ENCODE measurements around the gene GEMIN5. TPM values are rescaled to one million over a fixed set of nuclear protein-coding genes. Genes with fewer than 3 reads are reported as not detected.
"Not testable (repeated sequence)": the region's sequence is repeated elsewhere in the genome, so short reads cannot be mapped to it uniquely, and the experiment has no call there.

Gene GEMIN5
- 14.9 TPM for total RNA-seq
- long read RNA-seq, full-length matches to known transcripts, result 3 of 15 reads
- long read RNA-seq, partial matches to known transcripts, result 10 of 15 reads
- long read RNA-seq, other reads (novel, unspliced or antisense), result 2 of 15 reads

DNA sequence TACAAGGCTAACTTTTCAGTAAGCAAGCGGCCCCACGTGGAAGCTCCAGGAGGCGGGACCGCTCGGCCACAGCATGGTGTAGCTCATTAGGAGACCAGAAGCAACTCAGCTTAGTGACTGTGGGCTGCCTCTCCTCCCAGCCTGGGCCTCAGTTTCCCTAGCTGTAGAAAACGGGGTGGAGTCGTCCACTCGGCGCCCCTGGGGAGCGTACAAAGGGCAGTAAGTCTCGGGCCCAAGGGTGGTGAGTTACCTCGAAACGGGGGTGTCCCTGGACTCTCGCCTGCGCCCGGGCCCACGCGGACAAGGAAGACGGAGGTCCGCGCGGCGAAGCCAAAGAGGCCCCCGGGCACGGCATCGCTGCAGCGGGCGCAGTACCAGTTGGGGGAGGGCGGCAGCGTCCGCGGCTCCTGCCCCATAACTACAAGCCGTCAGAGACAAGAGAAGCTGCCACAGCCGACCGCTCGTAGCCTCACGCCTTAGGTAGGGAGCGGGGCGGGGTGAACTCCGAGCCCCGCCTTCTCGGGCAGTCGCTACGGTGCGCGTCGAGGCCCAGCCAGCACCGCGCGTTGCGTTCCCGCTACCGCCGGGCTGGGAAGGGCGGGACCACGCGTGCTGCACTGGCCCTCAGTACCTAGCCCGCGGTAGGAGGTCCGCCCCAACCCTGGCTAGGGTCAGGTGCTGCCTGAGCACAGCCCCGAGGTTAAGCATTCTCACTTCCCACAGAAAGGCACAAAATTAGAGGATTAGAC is at the start of gene GEMIN5:
TSS of gene GEMIN5 (minus strand) at position 494 of the 749 bp plus-strand sequence. CDS start at position 416, 78 bp downstream.
- ATAC-seq (peak; percentile 95), DNase-seq (peak; percentile 92)
- intact Hi-C loops (cut with micrococcal nuclease), result no loop called here

GRCh38 chr5:154986151-154986550 is 48.1 kb upstream of the GEMIN5 start:
- ATAC-seq (no peak), DNase-seq (no peak)
- intact Hi-C loops (cut with micrococcal nuclease), result no loop called here

DNA sequence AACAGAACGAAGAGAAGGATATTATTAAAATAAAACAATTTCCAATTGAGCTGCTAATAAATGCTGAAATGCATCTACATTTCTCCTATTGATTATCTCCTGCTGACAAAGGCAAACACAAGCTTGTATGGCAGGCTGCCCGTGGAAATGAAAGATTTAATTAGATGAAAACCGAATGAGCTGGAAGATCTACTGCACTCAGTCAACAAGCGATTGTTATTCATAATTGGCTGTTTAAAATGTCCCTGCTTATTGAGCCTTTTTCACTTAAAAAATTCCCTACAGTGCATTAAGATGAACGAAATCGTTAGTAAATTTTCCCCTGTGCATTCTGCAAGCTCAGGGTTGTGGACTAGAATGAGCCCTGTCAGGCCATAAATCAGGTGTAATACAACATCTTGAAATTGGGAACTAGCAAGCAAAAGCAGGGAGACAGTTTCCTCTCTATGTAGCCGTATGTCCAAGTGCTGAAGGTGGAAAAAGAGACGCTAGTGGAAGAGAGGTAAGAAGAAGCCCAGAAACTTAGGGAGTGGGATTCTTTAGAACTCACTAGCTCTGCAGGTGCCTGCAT is 47.0 kb upstream of the GEMIN5 start:
- intact Hi-C loops (cut with micrococcal nuclease), result no loop called here
- ATAC-seq, result no peak
- no peak for DNase-seq

DNA sequence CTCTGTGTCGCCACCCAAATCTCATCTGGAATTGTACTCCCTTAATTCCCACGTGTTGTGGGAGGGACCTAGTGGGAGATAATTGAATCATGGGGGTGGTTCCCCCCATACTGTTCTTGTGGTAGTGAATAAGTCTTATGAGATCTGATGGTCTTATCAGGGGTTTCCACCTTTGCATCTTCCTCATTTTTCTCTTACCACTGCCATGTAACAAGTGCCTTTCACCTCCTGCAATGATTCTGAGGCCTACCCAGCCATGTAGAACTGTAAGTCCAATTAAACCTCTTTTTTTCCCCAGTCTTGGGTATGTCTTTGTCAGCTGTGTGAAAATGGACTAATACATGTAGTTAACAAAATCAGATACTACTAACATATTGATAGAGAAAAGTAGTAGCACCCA is 40.3 kb upstream of the GEMIN5 start:
- ATAC-seq, DNase-seq: not testable (repeated sequence)
- intact Hi-C loops (cut with micrococcal nuclease), result loop anchor here (10.0 kb wide), 1 partner anchor 157 kb away; no protein-coding TSS in a partner anchor

GRCh38 chr5:154977409-154977808 is 39.4 kb upstream of the GEMIN5 start:
- no peak for ATAC-seq
- intact Hi-C loops (cut with micrococcal nuclease), result loop anchor here (10.0 kb wide), 1 partner anchor 157 kb away; no protein-coding TSS in a partner anchor

DNA sequence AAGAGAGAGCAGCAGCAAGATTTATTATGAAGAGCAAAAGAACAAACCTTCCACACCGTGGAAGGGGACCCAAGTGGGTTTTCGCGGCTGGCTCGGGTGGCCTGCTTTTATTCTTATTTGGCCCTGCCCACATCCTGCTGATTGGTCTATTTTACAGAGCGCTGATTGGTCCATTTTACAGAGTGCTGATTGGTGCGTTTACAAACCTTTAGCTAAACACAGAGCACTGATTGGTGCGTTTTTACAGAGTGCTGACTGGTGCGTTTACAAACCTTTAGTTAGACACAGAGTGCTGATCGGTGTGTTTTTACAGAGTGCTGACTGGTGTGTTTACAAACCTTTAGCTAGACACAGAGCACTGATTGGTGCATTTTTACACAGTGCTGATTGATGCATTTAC is 38.1 kb upstream of the GEMIN5 start:
- DNase-seq, ATAC-seq: not testable (repeated sequence)
- intact Hi-C loops (cut with micrococcal nuclease), result loop anchor here (10.0 kb wide), 1 partner anchor 159 kb away; no protein-coding TSS in a partner anchor

More at GRCh38 chr5:154977409-154977808, 39.4 kb upstream of the GEMIN5 start:
- no peak for DNase-seq

DNA sequence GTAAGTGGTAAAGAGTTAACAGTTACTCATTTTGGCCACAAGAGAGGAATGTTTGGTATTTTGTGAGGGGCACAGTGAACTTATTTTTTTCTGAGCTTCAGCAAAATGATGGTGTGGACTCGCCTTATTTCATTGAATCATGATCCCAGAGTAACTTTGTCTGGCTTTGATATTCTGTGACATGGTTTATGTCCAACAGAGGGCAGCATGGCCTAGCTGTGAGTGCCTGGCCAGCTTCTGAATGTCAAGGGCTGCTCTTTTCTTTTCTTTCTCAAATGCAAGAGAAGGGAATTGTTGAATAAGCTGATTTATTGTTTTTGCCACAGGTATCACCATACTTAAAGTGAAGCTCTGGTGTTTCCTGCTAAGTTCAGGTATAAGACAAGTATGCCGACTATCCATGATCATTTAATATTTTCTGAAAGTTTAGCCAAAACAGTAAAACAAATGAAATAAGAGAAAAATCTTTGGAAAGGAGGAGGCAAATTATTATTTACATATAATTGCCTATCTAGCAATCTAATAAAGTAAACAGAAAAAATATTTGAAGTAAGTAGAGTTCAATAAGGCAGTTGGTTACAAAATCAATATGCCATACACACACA is 34.6 kb upstream of the GEMIN5 start:
- ATAC-seq, result peak; percentile 79
- intact Hi-C loops (cut with micrococcal nuclease), result loop anchor here (10.0 kb wide), 1 partner anchor 162 kb away; no protein-coding TSS in a partner anchor
- peak; percentile 39 for DNase-seq

GRCh38 chr5:154971501-154971900 is 33.5 kb upstream of the GEMIN5 start:
- intact Hi-C loops (cut with micrococcal nuclease), result loop anchor here (10.0 kb wide), 1 partner anchor 163 kb away; no protein-coding TSS in a partner anchor
- no peak for DNase-seq
- no peak for ATAC-seq

DNA sequence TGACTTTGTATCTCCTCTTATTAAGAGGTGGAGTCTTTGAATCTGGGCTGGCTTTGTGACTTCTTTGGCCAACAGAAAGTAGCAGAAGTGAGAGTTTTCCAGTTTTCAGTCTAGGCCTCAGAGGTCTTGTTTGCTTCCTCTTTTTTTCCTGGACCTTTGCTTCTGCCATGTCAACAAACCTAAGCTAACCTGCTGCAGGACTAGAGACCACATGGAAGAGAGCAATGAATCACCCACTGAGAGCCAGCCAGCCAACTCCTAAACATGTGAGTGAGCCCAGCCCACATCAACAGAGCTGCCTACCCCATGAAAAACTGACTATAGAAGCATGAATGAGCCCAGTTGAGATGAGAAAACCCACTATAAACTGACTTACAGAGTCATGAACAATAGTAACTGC is 32.7 kb upstream of the GEMIN5 start:
- DNase-seq (no peak), ATAC-seq (no peak)
- intact Hi-C loops (cut with micrococcal nuclease), result loop anchor here (10.0 kb wide), 1 partner anchor 164 kb away; no protein-coding TSS in a partner anchor

GRCh38 chr5:154968953-154969352 is 30.9 kb upstream of the GEMIN5 start:
- intact Hi-C loops (cut with micrococcal nuclease), result loop anchor here (10.0 kb wide), 1 partner anchor 646 kb away; no protein-coding TSS in a partner anchor
- no peak for ATAC-seq
- DNase-seq, result no peak

- intact Hi-C loops (cut with micrococcal nuclease), result loop anchor here (10.0 kb wide), 1 partner anchor 647 kb away; no protein-coding TSS in a partner anchor
- DNase-seq (no peak), ATAC-seq (peak; percentile 25)
These were observed 29.5 kb upstream of the GEMIN5 start for GRCh38 chr5:154967421-154968024.

- ATAC-seq, result no peak
- intact Hi-C loops (cut with micrococcal nuclease), result loop anchor here (10.0 kb wide), 1 partner anchor 648 kb away; no protein-coding TSS in a partner anchor
- no peak for DNase-seq
These were observed 28.9 kb upstream of the GEMIN5 start for GRCh38 chr5:154966874-154967273.

- intact Hi-C loops (cut with micrococcal nuclease), result loop anchor here (10.0 kb wide), 1 partner anchor 649 kb away; no protein-coding TSS in a partner anchor
- no peak for DNase-seq
- ATAC-seq, result peak; percentile 18
These were observed 28.2 kb upstream of the GEMIN5 start for GRCh38 chr5:154966081-154966841.

GRCh38 chr5:154962494-154962893 is 24.5 kb upstream of the GEMIN5 start:
- DNase-seq (no peak), ATAC-seq (no peak)
- intact Hi-C loops (cut with micrococcal nuclease), result loop anchor here (10.0 kb wide), 1 partner anchor 652 kb away; no protein-coding TSS in a partner anchor

- intact Hi-C loops (cut with micrococcal nuclease), result no loop called here
These were observed 18.7 kb upstream of the GEMIN5 start for GRCh38 chr5:154956712-154957111.

DNA sequence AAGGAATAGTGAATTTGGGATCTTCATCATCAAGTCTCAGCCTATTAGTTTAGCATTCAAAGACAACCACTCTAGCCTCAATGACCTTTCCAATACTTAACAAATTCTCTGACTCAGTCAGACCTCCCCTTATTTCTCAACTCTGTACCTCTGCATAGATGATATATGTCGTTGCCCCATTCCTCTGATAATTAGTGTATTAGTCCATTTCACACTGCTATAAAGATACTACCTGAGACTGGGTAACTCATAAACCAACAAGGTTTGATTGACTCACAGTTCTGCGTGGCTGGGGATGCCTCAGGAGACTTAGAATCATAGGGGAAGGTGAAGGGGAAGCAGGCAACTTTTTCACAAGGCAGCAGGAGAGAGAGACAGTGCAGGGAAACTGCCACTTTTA is 11.8 kb upstream of the GEMIN5 start:
- intact Hi-C loops (cut with micrococcal nuclease), result no loop called here
- ATAC-seq, result no peak
- no peak for DNase-seq

More at GRCh38 chr5:154956712-154957111, 18.7 kb upstream of the GEMIN5 start:
- ATAC-seq, result no peak
- DNase-seq, result no peak

DNA sequence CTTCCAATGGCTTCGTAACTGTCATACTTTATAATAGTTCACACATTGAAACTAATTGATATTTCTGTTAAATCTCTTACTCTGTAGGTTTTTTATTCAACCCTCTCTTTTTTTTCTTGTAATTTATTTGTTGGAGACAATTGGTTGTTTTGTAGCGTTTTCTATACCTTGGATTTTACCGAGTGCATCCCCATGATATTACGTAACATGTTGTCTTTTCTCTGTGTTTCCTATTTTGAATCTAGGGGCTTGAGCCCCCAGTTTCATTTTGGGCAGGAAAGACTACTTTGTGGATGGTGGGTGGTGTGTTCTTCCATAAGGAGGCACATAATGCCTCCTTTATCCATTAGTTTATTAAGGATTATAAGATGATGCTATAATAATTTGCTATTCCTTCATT is 10.3 kb upstream of the GEMIN5 start:
- intact Hi-C loops (cut with micrococcal nuclease), result no loop called here
- no peak for ATAC-seq
- no peak for DNase-seq

- ATAC-seq, result no peak
- intact Hi-C loops (cut with micrococcal nuclease), result no loop called here
- DNase-seq, result no peak
These were observed 9.8 kb upstream of the GEMIN5 start for GRCh38 chr5:154947778-154948177.

All from left ventricle myocardium superior (tissue), 1 donor.